Nephron (organoid): ENCODE measurements around the gene TMEM139.

Experiments used
- H3K27ac Mint-ChIP-seq, 3 experiments: 2 replicates each; pipeline ENCODE4 v1.8.0; 2020; ENCODE audit warnings: mixed read lengths in 3 of 3, mild to moderate bottlenecking in 2 of 3, moderate library complexity in 1 of 3
- H3K27me3 Mint-ChIP-seq: 2 replicates; pipeline ENCODE4 v1.8.0; 2021; ENCODE audit warnings: low read depth, mild to moderate bottlenecking, moderate library complexity, mixed read lengths
- H3K36me3 Mint-ChIP-seq: 2 replicates; pipeline ENCODE4 v1.8.0; 2020; ENCODE audit warnings: low read depth, mixed read lengths
- H3K4me1 Mint-ChIP-seq: 2 replicates; pipeline ENCODE4 v1.8.0; 2020; ENCODE audit warnings: mixed read lengths
- H3K4me3 Mint-ChIP-seq, 3 experiments: 2 replicates each; pipeline ENCODE4 v1.8.0; 2020; ENCODE audit warnings: mild to moderate bottlenecking in 3 of 3, mixed read lengths in 3 of 3, moderate library complexity in 2 of 3
- H3K9me3 Mint-ChIP-seq: 2 replicates; pipeline ENCODE4 v1.8.0; 2020; ENCODE audit warnings: mixed read lengths
- CTCF ChIP-seq, 3 experiments: fragments of 200-600 bp; sonication (generic); IDR thresholded peaks; one replicate each; pipeline ENCODE4 v1.5.0; 2021; ENCODE audit warnings: antibody characterized with exemption in 3 of 3; ENCODE audit not compliant: unreplicated experiment in 3 of 3

The TMEM139 gene

GRCh38 chr7:143255564-143255963, 29.2 kb upstream of the TMEM139 start:
- no peak for TF ChIP-seq CTCF (IDR thresholded peaks at IDR 0.05; ENCODE audit: unreplicated experiment in 3 of 3)
- no peaks in the 10 kb centered on the region for H3K4me1 Mint-ChIP-seq
- no peak overlapping the region for H3K27ac Mint-ChIP-seq
- no peaks in the 10 kb centered on the region for H3K27me3 Mint-ChIP-seq
- no peak overlapping the region for H3K4me3 Mint-ChIP-seq
- peaks cover 22% of the 10 kb centered on the region for H3K9me3 Mint-ChIP-seq
- peaks cover 4% of the 10 kb centered on the region for H3K36me3 Mint-ChIP-seq

DNA sequence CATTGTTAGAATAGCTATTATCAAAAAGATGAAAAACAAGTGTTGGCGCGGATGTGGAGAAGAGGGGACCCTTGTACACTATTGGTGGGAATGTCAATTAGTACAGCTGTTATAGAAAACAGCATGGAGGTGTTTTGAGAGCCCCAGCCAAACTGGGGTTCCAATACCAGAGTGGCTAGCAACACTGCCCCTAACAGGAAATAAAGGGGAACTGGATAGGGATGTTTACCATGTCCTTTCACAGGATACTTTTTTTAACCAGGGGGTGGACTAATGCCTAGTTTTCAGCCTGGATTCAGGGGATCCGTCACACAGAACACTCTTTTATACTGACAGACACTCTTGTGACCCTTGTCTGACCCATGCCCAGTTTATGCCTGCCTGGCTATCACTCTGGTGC, 28.4 kb upstream of the TMEM139 start:
- TF ChIP-seq CTCF (IDR thresholded peaks at IDR 0.05; ENCODE audit: unreplicated experiment in 3 of 3), result no peak
- H3K9me3 Mint-ChIP-seq, result peaks cover 20% of the 10 kb centered on the region
- no peaks in the 10 kb centered on the region for H3K27me3 Mint-ChIP-seq
- no peak overlapping the region for H3K4me3 Mint-ChIP-seq
- H3K36me3 Mint-ChIP-seq, result peaks cover 4% of the 10 kb centered on the region
- H3K27ac Mint-ChIP-seq, result no peak overlapping the region
- H3K4me1 Mint-ChIP-seq, result no peaks in the 10 kb centered on the region

GRCh38 chr7:143256932-143257331, 27.8 kb upstream of the TMEM139 start:
- H3K4me1 Mint-ChIP-seq, result no peaks in the 10 kb centered on the region
- TF ChIP-seq CTCF (IDR thresholded peaks at IDR 0.05; ENCODE audit: unreplicated experiment in 3 of 3), result no peak
- no peak overlapping the region for H3K27ac Mint-ChIP-seq

GRCh38 chr7:143257501-143257900, 27.3 kb upstream of the TMEM139 start:
- Mint-ChIP-seq H3K27ac (no peak overlapping the region), H3K9me3 (peaks cover 15% of the 10 kb centered on the region), H3K36me3 (peaks cover 4% of the 10 kb centered on the region), H3K4me1 (no peaks in the 10 kb centered on the region), H3K27me3 (no peaks in the 10 kb centered on the region), H3K4me3 (no peak overlapping the region)
- TF ChIP-seq CTCF (IDR thresholded peaks at IDR 0.05; ENCODE audit: unreplicated experiment in 3 of 3), result no peak

More at GRCh38 chr7:143256932-143257331, 27.8 kb upstream of the TMEM139 start:
- Mint-ChIP-seq H3K9me3 (peaks cover 20% of the 10 kb centered on the region), H3K27me3 (no peaks in the 10 kb centered on the region), H3K36me3 (peaks cover 4% of the 10 kb centered on the region), H3K4me3 (no peak overlapping the region)

DNA sequence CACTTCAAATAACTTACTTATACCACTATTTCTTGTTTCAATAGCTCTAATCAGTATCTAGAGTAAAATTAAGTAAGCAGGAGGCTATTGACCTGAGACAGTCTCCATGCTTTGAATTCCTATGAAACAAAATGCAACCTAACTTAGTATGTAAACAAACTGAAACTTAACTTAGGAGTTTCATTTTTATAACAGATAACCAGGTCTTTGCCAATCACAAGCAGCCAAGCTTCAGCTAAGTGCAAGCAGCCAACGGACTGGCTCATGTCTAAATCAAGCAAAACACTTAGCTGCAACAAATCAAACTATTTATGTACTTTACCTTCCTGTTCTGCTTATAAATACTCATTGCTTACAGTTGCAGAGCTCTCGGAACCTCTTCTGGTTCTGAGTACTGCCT, 25.9 kb upstream of the TMEM139 start:
- Mint-ChIP-seq H3K36me3 (no peaks in the 10 kb centered on the region), H3K4me1 (peaks cover 4% of the 10 kb centered on the region), H3K27me3 (no peaks in the 10 kb centered on the region), H3K9me3 (peaks cover 6% of the 10 kb centered on the region), H3K27ac (no peak overlapping the region), H3K4me3 (no peak overlapping the region)
- TF ChIP-seq CTCF (IDR thresholded peaks at IDR 0.05; ENCODE audit: unreplicated experiment in 3 of 3), result no peak

DNA sequence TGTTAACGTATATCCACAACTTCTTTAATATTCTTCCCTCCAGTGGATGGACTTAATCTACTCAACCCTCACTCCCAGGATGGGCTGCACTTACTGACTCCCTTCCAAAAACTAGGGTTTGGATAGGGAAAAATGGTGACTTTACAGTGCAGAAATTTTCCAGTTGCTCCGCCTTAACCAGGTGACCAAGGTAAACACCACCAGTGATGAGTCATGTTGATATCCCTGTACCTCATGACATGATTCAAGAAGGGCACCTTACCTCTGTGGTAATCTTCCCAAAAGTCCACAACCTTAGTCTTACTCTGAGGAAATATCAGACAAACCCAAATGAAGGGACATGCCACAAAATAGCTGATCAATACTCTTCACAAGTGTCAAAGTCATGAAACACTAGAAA, 25.0 kb upstream of the TMEM139 start:
- Mint-ChIP-seq H3K9me3 (no peaks in the 10 kb centered on the region), H3K36me3 (peaks cover 5% of the 10 kb centered on the region), H3K27me3 (no peaks in the 10 kb centered on the region), H3K27ac (no peak overlapping the region), H3K4me3 (peak overlapping the region in 1 of 3 experiments; percentile 15), H3K4me1 (peaks cover 12% of the 10 kb centered on the region)
- no peak for TF ChIP-seq CTCF (IDR thresholded peaks at IDR 0.05; ENCODE audit: unreplicated experiment in 3 of 3)
